ENCODE measurements around the gene IGSF3.
"Not testable (repeated sequence)": the region's sequence is repeated elsewhere in the genome, so short reads cannot be mapped to it uniquely, and the experiment has no call there.

The IGSF3 gene

DNA sequence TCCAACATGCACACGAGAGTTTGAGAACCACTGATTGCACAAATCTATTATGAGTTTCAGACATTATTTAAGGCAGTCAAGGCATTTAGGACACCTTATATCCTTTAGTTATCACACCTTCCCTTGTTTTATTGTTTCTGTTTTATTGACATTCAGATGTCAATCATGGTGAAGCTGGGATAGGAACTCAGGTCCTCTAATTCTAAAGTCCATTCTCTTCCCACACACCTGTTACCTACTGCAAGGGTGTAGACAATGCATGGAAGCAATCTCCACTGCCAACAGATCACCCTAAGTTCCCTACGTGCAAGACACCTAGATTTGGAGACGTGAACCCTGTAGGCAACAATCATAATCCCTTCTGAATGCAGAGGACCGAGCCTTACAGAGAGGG lies 2.6 kb downstream of the IGSF3 start:
- Histone ChIP-seq H3K9me3 (ENCODE audit: control insufficient read depth in 1 of 2, low read length in 2 of 2) (no peaks in the 10 kb centered on the region), H3K27ac (ENCODE audit: low read depth, low read length) (no peak overlapping the region), H3K4me1 (ENCODE audit: control insufficient read depth in 1 of 2, insufficient read depth in 2 of 2, low read length in 2 of 2) (peaks cover 28 to 29% of the 10 kb centered on the region in 2 donors), H3K27me3 (ENCODE audit: control insufficient read depth in 1 of 2, insufficient read depth in 2 of 2, low read length in 2 of 2) (peaks cover 0 to 6% of the 10 kb centered on the region in 2 donors), H3K4me3 (ENCODE audit: low read depth in 1 of 2, low read length in 2 of 2) (peak overlapping the region in 1 of 2 donors; percentile 21), H3K9ac (ENCODE audit: low read depth in 1 of 2, low read length in 2 of 2) (no peak overlapping the region), H3K36me3 (ENCODE audit: control insufficient read depth in 1 of 2, insufficient read depth in 2 of 2, low read length in 2 of 2) (peaks cover 0 to 3% of the 10 kb centered on the region in 2 donors)

GRCh38 chr1:116664366-116664977 lies 3.1 kb downstream of the IGSF3 start:
- peaks cover 0 to 6% of the 10 kb centered on the region in 2 donors for H3K27me3 ChIP-seq (ENCODE audit: control insufficient read depth in 1 of 2, insufficient read depth in 2 of 2, low read length in 2 of 2)
- peaks cover 0 to 3% of the 10 kb centered on the region in 2 donors for H3K36me3 ChIP-seq (ENCODE audit: control insufficient read depth in 1 of 2, insufficient read depth in 2 of 2, low read length in 2 of 2)
- H3K4me3 ChIP-seq (ENCODE audit: low read depth in 1 of 2, low read length in 2 of 2): no peak overlapping the region
- H3K4me1 ChIP-seq (ENCODE audit: control insufficient read depth in 1 of 2, insufficient read depth in 2 of 2, low read length in 2 of 2): peaks cover 28 to 29% of the 10 kb centered on the region in 2 donors
- H3K9me3 ChIP-seq (ENCODE audit: control insufficient read depth in 1 of 2, low read length in 2 of 2): no peaks in the 10 kb centered on the region
- no peak overlapping the region for H3K9ac ChIP-seq (ENCODE audit: low read depth in 1 of 2, low read length in 2 of 2)
- no peak overlapping the region for H3K27ac ChIP-seq (ENCODE audit: low read depth, low read length)

DNA sequence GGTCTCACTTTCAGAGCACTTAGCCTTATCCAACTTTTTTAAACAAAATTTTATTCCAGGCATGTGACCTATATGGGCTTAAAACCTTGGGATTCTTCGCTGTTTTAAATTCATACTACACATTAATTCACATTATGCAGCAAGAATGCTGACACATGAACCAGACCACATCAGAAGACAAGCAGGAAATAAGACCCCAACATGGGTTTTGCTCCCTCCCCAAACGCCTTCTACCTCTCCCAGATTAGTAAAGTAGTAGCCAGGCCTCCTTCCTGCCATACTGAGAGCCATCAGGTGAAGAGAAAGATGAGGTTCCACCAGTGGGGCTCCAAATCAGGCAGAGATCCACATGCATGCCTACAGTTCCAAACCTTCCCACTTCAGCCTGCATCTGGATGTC lies 3.7 kb downstream of the IGSF3 start:
- Histone ChIP-seq H3K27ac (ENCODE audit: low read depth, low read length) (no peak overlapping the region), H3K27me3 (ENCODE audit: control insufficient read depth in 1 of 2, insufficient read depth in 2 of 2, low read length in 2 of 2) (peaks cover 0 to 6% of the 10 kb centered on the region in 2 donors), H3K36me3 (ENCODE audit: control insufficient read depth in 1 of 2, insufficient read depth in 2 of 2, low read length in 2 of 2) (peaks cover 0 to 3% of the 10 kb centered on the region in 2 donors), H3K4me3 (ENCODE audit: low read depth in 1 of 2, low read length in 2 of 2) (no peak overlapping the region), H3K4me1 (ENCODE audit: control insufficient read depth in 1 of 2, insufficient read depth in 2 of 2, low read length in 2 of 2) (peaks cover 28 to 29% of the 10 kb centered on the region in 2 donors), H3K9ac (ENCODE audit: low read depth in 1 of 2, low read length in 2 of 2) (no peak overlapping the region), H3K9me3 (ENCODE audit: control insufficient read depth in 1 of 2, low read length in 2 of 2) (no peaks in the 10 kb centered on the region)

GRCh38 chr1:116661633-116662032 lies 5.9 kb downstream of the IGSF3 start:
- peaks cover 19 to 26% of the 10 kb centered on the region in 2 donors for H3K4me1 ChIP-seq (ENCODE audit: control insufficient read depth in 1 of 2, insufficient read depth in 2 of 2, low read length in 2 of 2)
- H3K27ac ChIP-seq (ENCODE audit: low read depth, low read length): no peak overlapping the region
- H3K4me3 ChIP-seq (ENCODE audit: low read depth in 1 of 2, low read length in 2 of 2): no peak overlapping the region
- no peak overlapping the region for H3K9ac ChIP-seq (ENCODE audit: low read depth in 1 of 2, low read length in 2 of 2)
- H3K9me3 ChIP-seq (ENCODE audit: control insufficient read depth in 1 of 2, low read length in 2 of 2): no peaks in the 10 kb centered on the region
- peaks cover 0 to 3% of the 10 kb centered on the region in 2 donors for H3K27me3 ChIP-seq (ENCODE audit: control insufficient read depth in 1 of 2, insufficient read depth in 2 of 2, low read length in 2 of 2)
- H3K36me3 ChIP-seq (ENCODE audit: control insufficient read depth in 1 of 2, insufficient read depth in 2 of 2, low read length in 2 of 2): peaks cover 0 to 3% of the 10 kb centered on the region in 2 donors

GRCh38 chr1:116658645-116659044 lies 8.9 kb downstream of the IGSF3 start:
- not testable (repeated sequence) for H3K27ac ChIP-seq (ENCODE audit: low read depth, low read length); H3K9me3 ChIP-seq (ENCODE audit: control insufficient read depth in 1 of 2, low read length in 2 of 2); H3K4me1 ChIP-seq (ENCODE audit: control insufficient read depth in 1 of 2, insufficient read depth in 2 of 2, low read length in 2 of 2); H3K9ac ChIP-seq (ENCODE audit: low read depth in 1 of 2, low read length in 2 of 2); H3K36me3 ChIP-seq (ENCODE audit: control insufficient read depth in 1 of 2, insufficient read depth in 2 of 2, low read length in 2 of 2); H3K27me3 ChIP-seq (ENCODE audit: control insufficient read depth in 1 of 2, insufficient read depth in 2 of 2, low read length in 2 of 2); H3K4me3 ChIP-seq (ENCODE audit: low read depth in 1 of 2, low read length in 2 of 2)

DNA sequence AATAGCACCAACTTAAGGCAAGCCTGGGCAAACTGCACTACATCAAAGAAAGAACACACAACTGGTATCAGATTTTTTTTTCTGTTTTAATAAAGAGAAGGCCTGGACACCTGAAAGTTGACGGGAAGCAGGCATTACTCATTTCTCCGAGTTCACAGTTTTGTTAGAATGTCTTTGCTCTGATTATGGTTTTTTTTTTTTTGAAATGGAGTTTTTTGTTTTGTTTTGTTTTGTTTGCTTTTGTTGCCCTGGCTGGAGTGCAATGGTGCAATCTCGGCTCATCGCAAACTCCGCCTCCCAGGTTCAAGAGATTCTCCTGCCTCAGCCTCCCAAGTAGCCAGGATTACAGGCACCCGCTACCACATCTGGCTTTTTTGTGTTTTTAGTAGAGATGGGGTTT lies 9.7 kb downstream of the IGSF3 start:
- H3K4me3 ChIP-seq (ENCODE audit: low read depth in 1 of 2, low read length in 2 of 2); H3K4me1 ChIP-seq (ENCODE audit: control insufficient read depth in 1 of 2, insufficient read depth in 2 of 2, low read length in 2 of 2); H3K27me3 ChIP-seq (ENCODE audit: control insufficient read depth in 1 of 2, insufficient read depth in 2 of 2, low read length in 2 of 2); H3K9me3 ChIP-seq (ENCODE audit: control insufficient read depth in 1 of 2, low read length in 2 of 2); H3K27ac ChIP-seq (ENCODE audit: low read depth, low read length); H3K36me3 ChIP-seq (ENCODE audit: control insufficient read depth in 1 of 2, insufficient read depth in 2 of 2, low read length in 2 of 2); H3K9ac ChIP-seq (ENCODE audit: low read depth in 1 of 2, low read length in 2 of 2): not testable (repeated sequence)

- Histone ChIP-seq H3K9me3 (ENCODE audit: control insufficient read depth in 1 of 2, low read length in 2 of 2) (no peaks in the 10 kb centered on the region), H3K4me3 (ENCODE audit: low read depth in 1 of 2, low read length in 2 of 2) (no peak overlapping the region), H3K4me1 (ENCODE audit: control insufficient read depth in 1 of 2, insufficient read depth in 2 of 2, low read length in 2 of 2) (no peaks in the 10 kb centered on the region), H3K27ac (ENCODE audit: low read depth, low read length) (no peak overlapping the region), H3K36me3 (ENCODE audit: control insufficient read depth in 1 of 2, insufficient read depth in 2 of 2, low read length in 2 of 2) (no peaks in the 10 kb centered on the region), H3K27me3 (ENCODE audit: control insufficient read depth in 1 of 2, insufficient read depth in 2 of 2, low read length in 2 of 2) (no peaks in the 10 kb centered on the region), H3K9ac (ENCODE audit: low read depth in 1 of 2, low read length in 2 of 2) (no peak overlapping the region)
Measured at GRCh38 chr1:116654351-116654750, 13.2 kb downstream of the IGSF3 start.

- not testable (repeated sequence) for H3K4me3 ChIP-seq (ENCODE audit: low read depth in 1 of 2, low read length in 2 of 2); H3K36me3 ChIP-seq (ENCODE audit: control insufficient read depth in 1 of 2, insufficient read depth in 2 of 2, low read length in 2 of 2); H3K27me3 ChIP-seq (ENCODE audit: control insufficient read depth in 1 of 2, insufficient read depth in 2 of 2, low read length in 2 of 2); H3K4me1 ChIP-seq (ENCODE audit: control insufficient read depth in 1 of 2, insufficient read depth in 2 of 2, low read length in 2 of 2); H3K27ac ChIP-seq (ENCODE audit: low read depth, low read length); H3K9me3 ChIP-seq (ENCODE audit: control insufficient read depth in 1 of 2, low read length in 2 of 2); H3K9ac ChIP-seq (ENCODE audit: low read depth in 1 of 2, low read length in 2 of 2)
Measured at GRCh38 chr1:116652598-116652997, 14.9 kb downstream of the IGSF3 start.

- H3K36me3 ChIP-seq (ENCODE audit: control insufficient read depth in 1 of 2, insufficient read depth in 2 of 2, low read length in 2 of 2); H3K27me3 ChIP-seq (ENCODE audit: control insufficient read depth in 1 of 2, insufficient read depth in 2 of 2, low read length in 2 of 2); H3K9ac ChIP-seq (ENCODE audit: low read depth in 1 of 2, low read length in 2 of 2); H3K9me3 ChIP-seq (ENCODE audit: control insufficient read depth in 1 of 2, low read length in 2 of 2); H3K27ac ChIP-seq (ENCODE audit: low read depth, low read length); H3K4me1 ChIP-seq (ENCODE audit: control insufficient read depth in 1 of 2, insufficient read depth in 2 of 2, low read length in 2 of 2); H3K4me3 ChIP-seq (ENCODE audit: low read depth in 1 of 2, low read length in 2 of 2): not testable (repeated sequence)
Measured at GRCh38 chr1:116650781-116651180, 16.8 kb downstream of the IGSF3 start.

GRCh38 chr1:116649041-116649440 lies 18.5 kb downstream of the IGSF3 start:
- not testable (repeated sequence) for H3K27me3 ChIP-seq (ENCODE audit: control insufficient read depth in 1 of 2, insufficient read depth in 2 of 2, low read length in 2 of 2); H3K4me1 ChIP-seq (ENCODE audit: control insufficient read depth in 1 of 2, insufficient read depth in 2 of 2, low read length in 2 of 2); H3K27ac ChIP-seq (ENCODE audit: low read depth, low read length); H3K36me3 ChIP-seq (ENCODE audit: control insufficient read depth in 1 of 2, insufficient read depth in 2 of 2, low read length in 2 of 2); H3K4me3 ChIP-seq (ENCODE audit: low read depth in 1 of 2, low read length in 2 of 2); H3K9me3 ChIP-seq (ENCODE audit: control insufficient read depth in 1 of 2, low read length in 2 of 2); H3K9ac ChIP-seq (ENCODE audit: low read depth in 1 of 2, low read length in 2 of 2)

DNA sequence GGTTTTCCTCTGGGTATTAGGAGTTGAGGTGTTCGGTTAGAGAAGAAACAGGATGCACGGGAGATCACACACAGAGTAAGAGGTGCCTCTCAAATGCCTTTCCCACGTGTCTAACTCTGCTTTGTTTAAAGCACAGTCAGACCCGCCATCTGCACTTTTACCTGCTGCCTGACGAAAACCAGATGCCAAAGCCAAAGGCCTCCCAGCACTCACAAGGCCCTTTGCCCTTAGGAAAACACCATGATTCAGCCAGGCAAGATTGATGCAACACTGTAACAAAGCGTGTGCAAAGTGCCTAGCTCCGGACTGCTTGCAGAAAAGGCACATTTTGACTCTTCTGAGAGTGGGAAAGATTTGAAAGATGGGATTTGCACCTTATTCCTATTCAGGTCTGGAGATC lies 19.2 kb downstream of the IGSF3 start:
- not testable (repeated sequence) for H3K36me3 ChIP-seq (ENCODE audit: control insufficient read depth in 1 of 2, insufficient read depth in 2 of 2, low read length in 2 of 2); H3K9me3 ChIP-seq (ENCODE audit: control insufficient read depth in 1 of 2, low read length in 2 of 2); H3K27ac ChIP-seq (ENCODE audit: low read depth, low read length); H3K9ac ChIP-seq (ENCODE audit: low read depth in 1 of 2, low read length in 2 of 2); H3K4me3 ChIP-seq (ENCODE audit: low read depth in 1 of 2, low read length in 2 of 2); H3K27me3 ChIP-seq (ENCODE audit: control insufficient read depth in 1 of 2, insufficient read depth in 2 of 2, low read length in 2 of 2); H3K4me1 ChIP-seq (ENCODE audit: control insufficient read depth in 1 of 2, insufficient read depth in 2 of 2, low read length in 2 of 2)

Measured in duodenal mucosa (tissue), 2 donors.